Measurements from ENCODE around the gene ALG6.

The ALG6 gene

GRCh38 chr1:63453232-63453631, 85.8 kb downstream of the ALG6 start:
- Histone ChIP-seq H4K8ac (ENCODE audit: low read depth, low read length) (no peak overlapping the region), H3K4me3 (ENCODE audit: low read depth, low read length) (no peak overlapping the region), H3K4ac (ENCODE audit: low read depth, low read length) (no peak overlapping the region), H3K18ac (ENCODE audit: low read length) (no peak overlapping the region), H3K9me3 (ENCODE audit: insufficient read depth, low read depth, low read length) (no peaks in the 10 kb centered on the region), H3K4me2 (ENCODE audit: low read length) (no peak overlapping the region), H3K4me1 (ENCODE audit: control insufficient read depth in 1 of 2, insufficient read depth in 2 of 2, low read length in 2 of 2) (no peaks in the 10 kb centered on the region), H2AFZ (ENCODE audit: insufficient read depth, low read length, poor library complexity) (no peak overlapping the region), H2BK120ac (ENCODE audit: insufficient read depth, low read length, poor library complexity) (no peak overlapping the region), H2AK5ac (ENCODE audit: low read length) (no peak overlapping the region), H4K12ac (ENCODE audit: low read depth, low read length) (no peak overlapping the region), H3K79me2 (ENCODE audit: control insufficient read depth, insufficient read depth, low read length, poor library complexity) (no peaks in the 10 kb centered on the region), H3K27ac (ENCODE audit: low read depth, low read length) (no peak overlapping the region), H3K79me1 (ENCODE audit: low read length) (no peaks in the 10 kb centered on the region), H3K23ac (ENCODE audit: low read length) (no peak overlapping the region), H2BK5ac (ENCODE audit: low read depth, low read length, poor library complexity) (no peak overlapping the region), H3K36me3 (ENCODE audit: control insufficient read depth in 1 of 2, insufficient read depth in 2 of 2, low read length in 2 of 2) (no peaks in the 10 kb centered on the region), H3K27me3 (ENCODE audit: insufficient read depth, low read length) (no peaks in the 10 kb centered on the region), H3K14ac (ENCODE audit: low read length) (no peak overlapping the region), H2BK12ac (ENCODE audit: low read length) (no peak overlapping the region), H3K9ac (ENCODE audit: low read length) (no peak overlapping the region), H4K91ac (ENCODE audit: low read depth, low read length) (no peak overlapping the region)
- no peak for DNase-seq
- no CpG with 5 or more reads among the region's 2 CpGs for WGBS (ENCODE audit: extremely low coverage, insufficient coverage, insufficient read length)

GRCh38 chr1:63454269-63454668, 86.8 kb downstream of the ALG6 start:
- no peaks in the 10 kb centered on the region for H3K79me2 ChIP-seq (ENCODE audit: control insufficient read depth, insufficient read depth, low read length, poor library complexity)
- H3K4me1 ChIP-seq (ENCODE audit: control insufficient read depth in 1 of 2, insufficient read depth in 2 of 2, low read length in 2 of 2), result no peaks in the 10 kb centered on the region
- no peaks in the 10 kb centered on the region for H3K9me3 ChIP-seq (ENCODE audit: insufficient read depth, low read depth, low read length)
- H3K23ac ChIP-seq (ENCODE audit: low read length), result no peak overlapping the region
- H2BK12ac ChIP-seq (ENCODE audit: low read length), result no peak overlapping the region
- H3K4ac ChIP-seq (ENCODE audit: low read depth, low read length), result no peak overlapping the region
- no peaks in the 10 kb centered on the region for H3K79me1 ChIP-seq (ENCODE audit: low read length)
- H4K12ac ChIP-seq (ENCODE audit: low read depth, low read length), result no peak overlapping the region
- no peak overlapping the region for H2AFZ ChIP-seq (ENCODE audit: insufficient read depth, low read length, poor library complexity)
- H3K14ac ChIP-seq (ENCODE audit: low read length), result no peak overlapping the region
- H3K27ac ChIP-seq (ENCODE audit: low read depth, low read length), result no peak overlapping the region
- no peak overlapping the region for H2BK120ac ChIP-seq (ENCODE audit: insufficient read depth, low read length, poor library complexity)
- no peak overlapping the region for H2BK5ac ChIP-seq (ENCODE audit: low read depth, low read length, poor library complexity)
- H3K36me3 ChIP-seq (ENCODE audit: control insufficient read depth in 1 of 2, insufficient read depth in 2 of 2, low read length in 2 of 2), result no peaks in the 10 kb centered on the region
- no peak overlapping the region for H4K8ac ChIP-seq (ENCODE audit: low read depth, low read length)
- no peak overlapping the region for H3K18ac ChIP-seq (ENCODE audit: low read length)
- H4K91ac ChIP-seq (ENCODE audit: low read depth, low read length), result no peak overlapping the region
- H2AK5ac ChIP-seq (ENCODE audit: low read length), result no peak overlapping the region
- no peaks in the 10 kb centered on the region for H3K27me3 ChIP-seq (ENCODE audit: insufficient read depth, low read length)
- H3K4me3 ChIP-seq (ENCODE audit: low read depth, low read length), result no peak overlapping the region
- DNase-seq, result no peak
- H3K4me2 ChIP-seq (ENCODE audit: low read length), result no peak overlapping the region
- H3K9ac ChIP-seq (ENCODE audit: low read length), result no peak overlapping the region

GRCh38 chr1:63458750-63459149, 91.3 kb downstream of the ALG6 start:
- Histone ChIP-seq H3K4me3 (ENCODE audit: low read depth, low read length) (no peak overlapping the region), H3K14ac (ENCODE audit: low read length) (no peak overlapping the region), H2AFZ (ENCODE audit: insufficient read depth, low read length, poor library complexity) (no peak overlapping the region), H4K12ac (ENCODE audit: low read depth, low read length) (no peak overlapping the region), H4K91ac (ENCODE audit: low read depth, low read length) (no peak overlapping the region), H3K4me1 (ENCODE audit: control insufficient read depth in 1 of 2, insufficient read depth in 2 of 2, low read length in 2 of 2) (no peaks in the 10 kb centered on the region), H3K27me3 (ENCODE audit: insufficient read depth, low read length) (no peaks in the 10 kb centered on the region), H4K8ac (ENCODE audit: low read depth, low read length) (no peak overlapping the region), H2BK12ac (ENCODE audit: low read length) (no peak overlapping the region), H3K79me1 (ENCODE audit: low read length) (no peaks in the 10 kb centered on the region), H3K23ac (ENCODE audit: low read length) (no peak overlapping the region), H3K4ac (ENCODE audit: low read depth, low read length) (no peak overlapping the region), H3K27ac (ENCODE audit: low read depth, low read length) (no peak overlapping the region), H3K4me2 (ENCODE audit: low read length) (no peak overlapping the region), H3K18ac (ENCODE audit: low read length) (no peak overlapping the region), H3K79me2 (ENCODE audit: control insufficient read depth, insufficient read depth, low read length, poor library complexity) (no peaks in the 10 kb centered on the region), H3K9me3 (ENCODE audit: insufficient read depth, low read depth, low read length) (no peaks in the 10 kb centered on the region), H2BK120ac (ENCODE audit: insufficient read depth, low read length, poor library complexity) (no peak overlapping the region), H3K36me3 (ENCODE audit: control insufficient read depth in 1 of 2, insufficient read depth in 2 of 2, low read length in 2 of 2) (no peaks in the 10 kb centered on the region), H3K9ac (ENCODE audit: low read length) (no peak overlapping the region), H2BK5ac (ENCODE audit: low read depth, low read length, poor library complexity) (no peak overlapping the region), H2AK5ac (ENCODE audit: low read length) (no peak overlapping the region)
- no peak for DNase-seq

- Histone ChIP-seq H3K4me1 (ENCODE audit: control insufficient read depth in 1 of 2, insufficient read depth in 2 of 2, low read length in 2 of 2) (no peaks in the 10 kb centered on the region), H4K91ac (ENCODE audit: low read depth, low read length) (no peak overlapping the region), H3K27me3 (ENCODE audit: insufficient read depth, low read length) (no peaks in the 10 kb centered on the region), H4K8ac (ENCODE audit: low read depth, low read length) (no peak overlapping the region), H2BK120ac (ENCODE audit: insufficient read depth, low read length, poor library complexity) (no peak overlapping the region), H3K4me2 (ENCODE audit: low read length) (no peak overlapping the region), H3K79me1 (ENCODE audit: low read length) (no peaks in the 10 kb centered on the region), H2BK12ac (ENCODE audit: low read length) (no peak overlapping the region), H3K23ac (ENCODE audit: low read length) (no peak overlapping the region), H3K14ac (ENCODE audit: low read length) (no peak overlapping the region), H3K9ac (ENCODE audit: low read length) (no peak overlapping the region), H3K36me3 (ENCODE audit: control insufficient read depth in 1 of 2, insufficient read depth in 2 of 2, low read length in 2 of 2) (no peaks in the 10 kb centered on the region), H3K18ac (ENCODE audit: low read length) (no peak overlapping the region), H3K4ac (ENCODE audit: low read depth, low read length) (no peak overlapping the region), H3K4me3 (ENCODE audit: low read depth, low read length) (no peak overlapping the region), H4K12ac (ENCODE audit: low read depth, low read length) (no peak overlapping the region), H3K27ac (ENCODE audit: low read depth, low read length) (no peak overlapping the region), H2AFZ (ENCODE audit: insufficient read depth, low read length, poor library complexity) (no peak overlapping the region), H2BK5ac (ENCODE audit: low read depth, low read length, poor library complexity) (no peak overlapping the region), H2AK5ac (ENCODE audit: low read length) (no peak overlapping the region), H3K79me2 (ENCODE audit: control insufficient read depth, insufficient read depth, low read length, poor library complexity) (no peaks in the 10 kb centered on the region), H3K9me3 (ENCODE audit: insufficient read depth, low read depth, low read length) (no peaks in the 10 kb centered on the region)
- no CpG with 5 or more reads among the region's 1 CpG for WGBS (ENCODE audit: extremely low coverage, insufficient coverage, insufficient read length)
- DNase-seq, result no peak
Measured at GRCh38 chr1:63461661-63462230, 94.3 kb downstream of the ALG6 start.

Measured in trophoblast cell (in vitro differentiated cells and primary cell).